ENCODE measurements around the gene NINJ1. TPM values are rescaled to one million over a fixed set of nuclear protein-coding genes. Genes with fewer than 3 reads are reported as not detected.

NINJ1 gene
- total and polyA plus RNA-seq, 2 of the 13 experiments (the other 11 are each of a cell fraction or from before 2014, with no cell fraction given) = 81.2 to 92.1 TPM

DNA sequence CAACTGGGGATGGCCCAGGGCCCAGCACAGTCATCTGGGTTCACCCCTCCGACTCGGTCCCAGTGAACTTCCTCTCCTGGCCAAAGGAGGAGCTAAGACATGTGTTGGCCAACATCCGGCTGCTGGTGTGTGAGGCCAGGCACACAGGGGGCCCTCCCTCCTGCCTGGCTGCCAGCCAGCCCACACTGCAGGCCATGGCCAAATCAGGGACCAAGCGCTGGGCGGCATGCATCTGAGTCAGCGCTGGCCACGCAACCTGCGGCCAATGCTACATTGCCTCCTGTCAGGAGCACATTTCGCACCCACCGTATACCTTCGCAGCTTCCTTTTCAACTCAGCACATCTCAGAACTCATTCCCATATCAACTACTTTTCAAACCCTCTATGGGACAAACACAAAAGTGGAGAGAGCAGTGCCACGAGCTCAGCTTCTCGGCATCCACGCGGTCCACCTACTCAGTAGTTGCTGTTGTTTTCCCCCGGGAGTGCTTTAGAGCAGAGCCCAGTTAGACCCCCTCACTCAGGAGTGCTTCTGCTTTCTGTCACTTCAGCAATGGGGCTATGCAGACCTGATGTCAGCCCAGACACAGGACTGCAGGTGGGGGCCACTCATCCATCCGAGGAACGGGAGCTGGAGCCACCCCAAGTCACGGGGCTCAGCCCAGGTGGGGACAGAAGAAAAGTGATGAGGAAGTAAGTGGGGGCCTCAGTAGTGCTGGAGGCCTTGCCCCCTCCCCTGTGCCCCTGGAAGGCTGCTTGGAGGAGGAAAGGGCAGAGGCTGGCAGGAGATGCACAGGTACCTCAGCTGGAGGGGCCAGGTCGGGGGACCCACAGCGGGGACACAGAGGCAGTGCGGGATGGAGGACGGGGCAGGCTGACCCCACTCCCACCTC, 13.9 kb downstream of the NINJ1 start (continued):
- TF ChIP-seq SAFB2 (CRISPR knock-in tag; IDR thresholded peaks at IDR 0.05; ENCODE audit: borderline replicate concordance, low read depth) (no peak; the same call in 1 of the 2 replicates), ZFP36L2 (CRISPR knock-in tag; IDR thresholded peaks at IDR 0.05) (no peak), ZC3H4 (CRISPR knock-in tag; IDR thresholded peaks at IDR 0.05; ENCODE audit: borderline replicate concordance) (no peak), SSRP1 (CRISPR knock-in tag; IDR thresholded peaks at IDR 0.05) (no peak; the same call in 1 of the 2 replicates), ZNF124 (CRISPR knock-in tag; IDR thresholded peaks at IDR 0.05) (peak; percentile 89; the same call in 1 of the 2 replicates), STAG1 (CRISPR knock-in tag; IDR thresholded peaks at IDR 0.05) (peak; percentile 61), GTF2F1 (IDR thresholded peaks at IDR 0.05; ENCODE audit: low read length) (no peak), ARHGAP35 (CRISPR knock-in tag; IDR thresholded peaks at IDR 0.05; ENCODE audit: borderline replicate concordance) (no peak), ZBTB38 (CRISPR knock-in tag; IDR thresholded peaks at IDR 0.05) (peak; percentile 83; the same call in 1 of the 2 replicates), KLF13 (CRISPR knock-in tag; IDR thresholded peaks at IDR 0.05) (no peak), ELF4 (CRISPR knock-in tag; IDR thresholded peaks at IDR 0.05; ENCODE audit: borderline replicate concordance) (no peak), ZFAT (CRISPR knock-in tag; conservative IDR thresholded peaks at IDR 0.05) (no peak), ZNF710 (CRISPR knock-in tag; IDR thresholded peaks at IDR 0.05; ENCODE audit: borderline replicate concordance) (peak; percentile 47; the same call in 1 of the 2 replicates), SNAPC2 (CRISPR knock-in tag; IDR thresholded peaks at IDR 0.05) (peak; percentile 91), NR3C1 (CRISPR knock-in tag; IDR thresholded peaks at IDR 0.05) (no peak)
- TF ChIP-seq, protein P1, sequence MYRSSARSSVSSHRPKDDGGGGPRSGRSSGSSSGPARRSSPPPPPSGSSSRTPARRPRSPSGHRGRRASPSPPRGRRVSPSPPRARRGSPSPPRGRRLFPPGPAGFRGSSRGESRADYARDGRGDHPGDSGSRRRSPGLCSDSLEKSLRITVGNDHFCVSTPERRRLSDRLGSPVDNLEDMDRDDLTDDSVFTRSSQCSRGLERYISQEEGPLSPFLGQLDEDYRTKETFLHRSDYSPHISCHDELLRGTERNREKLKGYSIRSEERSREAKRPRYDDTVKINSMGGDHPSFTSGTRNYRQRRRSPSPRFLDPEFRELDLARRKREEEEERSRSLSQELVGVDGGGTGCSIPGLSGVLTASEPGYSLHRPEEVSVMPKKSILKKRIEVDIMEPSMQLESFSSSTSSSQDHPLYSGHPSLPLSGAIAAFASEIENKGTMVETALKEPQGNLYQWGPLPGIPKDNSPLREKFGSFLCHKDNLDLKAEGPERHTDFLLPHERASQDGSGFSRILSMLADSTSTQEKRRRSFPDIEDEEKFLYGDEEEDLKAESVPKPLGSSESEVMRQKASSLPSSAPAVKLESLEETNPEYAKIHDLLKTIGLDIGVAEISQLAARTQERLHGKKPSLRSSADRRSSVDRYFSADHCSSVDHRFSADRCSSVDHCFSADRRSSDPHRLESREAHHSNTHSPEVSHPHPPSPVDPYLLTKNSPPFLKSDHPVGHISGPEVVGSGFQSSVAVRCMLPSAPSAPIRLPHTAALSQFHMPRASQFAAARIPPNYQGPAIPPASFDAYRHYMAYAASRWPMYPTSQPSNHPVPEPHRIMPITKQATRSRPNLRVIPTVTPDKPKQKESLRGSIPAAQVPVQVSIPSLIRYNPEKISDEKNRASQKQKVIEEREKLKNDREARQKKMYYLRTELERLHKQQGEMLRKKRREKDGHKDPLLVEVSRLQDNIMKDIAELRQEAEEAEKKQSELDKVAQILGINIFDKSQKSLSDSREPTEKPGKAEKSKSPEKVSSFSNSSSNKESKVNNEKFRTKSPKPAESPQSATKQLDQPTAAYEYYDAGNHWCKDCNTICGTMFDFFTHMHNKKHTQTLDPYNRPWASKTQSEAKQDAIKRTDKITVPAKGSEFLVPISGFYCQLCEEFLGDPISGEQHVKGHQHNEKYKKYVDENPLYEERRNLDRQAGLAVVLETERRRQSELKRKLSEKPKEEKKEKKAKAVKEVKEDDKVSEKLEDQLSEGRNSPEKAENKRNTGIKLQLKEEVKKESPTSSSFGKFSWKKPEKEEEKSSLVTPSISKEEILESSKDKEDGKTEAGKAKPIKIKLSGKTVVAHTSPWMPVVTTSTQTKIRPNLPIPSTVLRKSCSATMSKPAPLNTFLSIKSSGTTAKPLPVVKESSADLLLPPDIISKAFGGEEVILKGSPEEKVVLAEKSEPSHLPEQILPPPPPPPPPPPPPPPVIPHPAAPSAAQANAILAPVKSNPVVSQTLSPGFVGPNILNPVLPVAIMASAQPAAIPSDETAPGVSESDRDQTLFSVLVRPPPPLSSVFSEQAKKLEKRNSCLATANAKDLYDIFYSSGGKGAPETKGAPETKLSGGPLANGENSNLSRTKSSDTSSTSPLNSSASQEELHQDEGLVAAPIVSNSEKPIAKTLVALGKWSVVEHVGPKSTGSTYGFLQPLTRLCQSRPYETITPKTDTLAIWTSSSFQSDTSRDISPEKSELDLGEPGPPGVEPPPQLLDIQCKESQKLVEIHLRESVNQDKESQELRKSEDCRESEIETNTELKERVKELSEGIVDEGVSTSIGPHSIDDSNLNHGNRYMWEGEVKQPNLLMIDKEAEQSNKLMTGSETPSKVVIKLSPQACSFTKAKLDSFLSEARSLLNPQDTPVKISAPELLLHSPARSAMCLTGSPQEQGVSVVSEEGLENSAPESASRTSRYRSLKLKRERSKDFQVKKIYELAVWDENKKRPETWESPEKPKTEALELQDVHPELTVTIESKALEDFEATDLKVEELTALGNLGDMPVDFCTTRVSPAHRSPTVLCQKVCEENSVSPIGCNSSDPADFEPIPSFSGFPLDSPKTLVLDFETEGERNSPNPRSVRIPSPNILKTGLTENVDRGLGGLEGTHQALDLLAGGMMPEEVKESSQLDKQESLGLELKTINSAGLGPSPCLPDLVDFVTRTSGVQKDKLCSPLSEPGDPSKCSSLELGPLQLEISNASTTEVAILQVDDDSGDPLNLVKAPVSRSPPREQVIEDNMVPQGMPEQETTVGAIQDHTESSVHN (CRISPR knock-in tag; IDR thresholded peaks at IDR 0.05) = no peak
- TF ChIP-seq, protein P2, sequence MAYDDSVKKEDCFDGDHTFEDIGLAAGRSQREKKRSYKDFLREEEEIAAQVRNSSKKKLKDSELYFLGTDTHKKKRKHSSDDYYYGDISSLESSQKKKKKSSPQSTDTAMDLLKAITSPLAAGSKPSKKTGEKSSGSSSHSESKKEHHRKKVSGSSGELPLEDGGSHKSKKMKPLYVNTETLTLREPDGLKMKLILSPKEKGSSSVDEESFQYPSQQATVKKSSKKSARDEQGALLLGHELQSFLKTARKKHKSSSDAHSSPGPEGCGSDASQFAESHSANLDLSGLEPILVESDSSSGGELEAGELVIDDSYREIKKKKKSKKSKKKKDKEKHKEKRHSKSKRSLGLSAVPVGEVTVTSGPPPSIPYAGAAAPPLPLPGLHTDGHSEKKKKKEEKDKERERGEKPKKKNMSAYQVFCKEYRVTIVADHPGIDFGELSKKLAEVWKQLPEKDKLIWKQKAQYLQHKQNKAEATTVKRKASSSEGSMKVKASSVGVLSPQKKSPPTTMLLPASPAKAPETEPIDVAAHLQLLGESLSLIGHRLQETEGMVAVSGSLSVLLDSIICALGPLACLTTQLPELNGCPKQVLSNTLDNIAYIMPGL (CRISPR knock-in tag; IDR thresholded peaks at IDR 0.05; ENCODE audit: borderline replicate concordance in 1 of 2, low read depth in 1 of 2) = peak; percentile 64 to 85
